OCI-LY3 (cell line): ENCODE results near the gene FGGY.

Experiments
- EZH2phosphoT487 ChIP-seq: fragments of 200-600 bp; shearing (Covaris generic); IDR thresholded peaks from 2 replicates; pipeline ENCODE4 v1.6.1; 2018; ENCODE audit warnings: antibody characterized with exemption, mixed run types, low read depth
- TF ChIP-seq, protein P1 (sequence below): fragments of 200-600, 300-600 bp; sonication (generic); IDR thresholded peaks from 2 replicates; pipeline ENCODE4 v1.5.1; 2014; ENCODE audit warnings: antibody characterized with exemption, low read length, low read depth

DNA sequence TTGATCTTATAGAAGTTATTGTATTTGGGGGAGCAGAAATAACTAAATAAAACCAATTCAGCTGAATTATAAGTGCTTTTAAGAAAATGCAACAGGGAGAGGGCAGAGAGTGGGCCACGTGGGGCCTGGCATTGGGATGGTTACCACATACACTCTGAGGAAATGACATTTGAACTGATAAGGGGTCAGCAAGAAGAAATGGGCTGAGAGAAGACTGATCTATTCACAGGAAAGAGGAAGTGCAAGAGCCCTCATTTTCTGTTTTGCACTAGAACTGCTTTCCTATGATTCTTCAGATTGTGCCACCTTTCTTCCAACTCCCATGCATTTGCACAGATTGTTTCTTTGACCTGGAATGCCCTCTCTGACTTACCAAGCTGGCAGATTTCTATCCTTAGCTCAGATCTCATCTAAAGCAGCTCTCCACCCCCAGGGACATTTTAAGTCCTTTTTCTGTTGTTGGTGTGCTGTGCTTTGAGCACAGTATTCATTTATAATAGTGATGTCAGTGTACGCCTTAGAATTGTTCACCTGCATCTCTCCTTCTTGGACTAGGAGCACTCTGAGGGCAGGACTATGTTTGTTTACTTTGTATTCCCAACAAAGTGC, 115.9 kb downstream of the FGGY start:
- TF ChIP-seq, protein P1, sequence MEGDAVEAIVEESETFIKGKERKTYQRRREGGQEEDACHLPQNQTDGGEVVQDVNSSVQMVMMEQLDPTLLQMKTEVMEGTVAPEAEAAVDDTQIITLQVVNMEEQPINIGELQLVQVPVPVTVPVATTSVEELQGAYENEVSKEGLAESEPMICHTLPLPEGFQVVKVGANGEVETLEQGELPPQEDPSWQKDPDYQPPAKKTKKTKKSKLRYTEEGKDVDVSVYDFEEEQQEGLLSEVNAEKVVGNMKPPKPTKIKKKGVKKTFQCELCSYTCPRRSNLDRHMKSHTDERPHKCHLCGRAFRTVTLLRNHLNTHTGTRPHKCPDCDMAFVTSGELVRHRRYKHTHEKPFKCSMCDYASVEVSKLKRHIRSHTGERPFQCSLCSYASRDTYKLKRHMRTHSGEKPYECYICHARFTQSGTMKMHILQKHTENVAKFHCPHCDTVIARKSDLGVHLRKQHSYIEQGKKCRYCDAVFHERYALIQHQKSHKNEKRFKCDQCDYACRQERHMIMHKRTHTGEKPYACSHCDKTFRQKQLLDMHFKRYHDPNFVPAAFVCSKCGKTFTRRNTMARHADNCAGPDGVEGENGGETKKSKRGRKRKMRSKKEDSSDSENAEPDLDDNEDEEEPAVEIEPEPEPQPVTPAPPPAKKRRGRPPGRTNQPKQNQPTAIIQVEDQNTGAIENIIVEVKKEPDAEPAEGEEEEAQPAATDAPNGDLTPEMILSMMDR: no peak
- TF ChIP-seq EZH2phosphoT487: no peak
